Measurements from ENCODE around the gene ZCCHC4. TPM values are rescaled to one million over a fixed set of nuclear protein-coding genes. Genes with fewer than 3 reads are reported as not detected.

ZCCHC4 gene
- 13.7 TPM for polyA plus RNA-seq (2013, experiment 1 of 4)
- 16.7 TPM for polyA plus RNA-seq (2013, experiment 2 of 4)
- 12.2 TPM for polyA plus RNA-seq (2013, experiment 3 of 4)
- 11.9 TPM for polyA plus RNA-seq (2013, experiment 4 of 4)

GRCh38 chr4:25312496-25313200 is at the start of gene ZCCHC4:
Gene ZCCHC4 (plus strand): TSS chr4:25312774. CDS start chr4:25312810, 36 bp downstream.
- Histone ChIP-seq H3K36me3 (ENCODE audit: control insufficient read depth, insufficient read depth, low read length) (no peaks in the 10 kb centered on the region), H3K27ac (ENCODE audit: insufficient read depth, low read depth, low read length, poor library complexity, severe bottlenecking) (peak within 1 kb of the TSS; percentile 76), H3K4me1 (ENCODE audit: control insufficient read depth, insufficient read depth, low read length) (no peaks in the 10 kb centered on the region), H3K4me3 (ENCODE audit: insufficient read depth, low read depth, low read length) (peak within 1 kb of the TSS; percentile 89), H3K27me3 (ENCODE audit: control insufficient read depth, insufficient read depth, low read length, poor library complexity, severe bottlenecking) (no peaks in the 10 kb centered on the region), H3K9me3 (ENCODE audit: control insufficient read depth, low read length) (no peaks in the 10 kb centered on the region)
- WGBS, 2 experiments: 3% methylated on average over 40 of the region's 40 CpGs

DNA sequence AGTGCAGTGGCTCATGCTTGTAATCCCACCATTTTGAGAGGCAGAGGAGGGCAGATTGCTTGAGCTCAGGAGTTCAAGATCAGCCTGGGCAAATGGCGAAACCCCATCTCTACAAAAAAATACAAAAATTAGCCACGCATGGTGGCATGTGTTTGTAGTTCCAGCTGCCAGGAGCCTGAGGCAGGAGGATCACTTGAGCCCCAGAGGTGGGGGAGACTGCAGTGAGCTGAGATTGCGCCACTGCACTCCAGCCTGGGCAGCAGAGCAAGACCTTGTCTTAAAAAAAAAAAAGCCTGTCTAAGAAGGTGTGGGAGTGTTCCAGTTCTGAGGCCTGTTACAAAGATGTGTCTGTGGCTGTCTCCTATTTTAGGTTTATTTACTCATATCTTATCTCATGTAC is 40.7 kb upstream of the ZCCHC4 start:
- Histone ChIP-seq H3K27me3 (ENCODE audit: control insufficient read depth, insufficient read depth, low read length, poor library complexity, severe bottlenecking) (no peaks in the 10 kb centered on the region), H3K4me1 (ENCODE audit: control insufficient read depth, insufficient read depth, low read length) (no peaks in the 10 kb centered on the region), H3K36me3 (ENCODE audit: control insufficient read depth, insufficient read depth, low read length) (no peaks in the 10 kb centered on the region), H3K4me3 (ENCODE audit: insufficient read depth, low read depth, low read length) (no peak overlapping the region), H3K9me3 (ENCODE audit: control insufficient read depth, low read length) (no peaks in the 10 kb centered on the region), H3K27ac (ENCODE audit: insufficient read depth, low read depth, low read length, poor library complexity, severe bottlenecking) (no peak overlapping the region)
- WGBS, 2 experiments: 91 to 93% methylated on average over 3 of the region's 3 CpGs

GRCh38 chr4:25280210-25280609 is 32.4 kb upstream of the ZCCHC4 start:
- Histone ChIP-seq H3K9me3 (ENCODE audit: control insufficient read depth, low read length) (no peaks in the 10 kb centered on the region), H3K36me3 (ENCODE audit: control insufficient read depth, insufficient read depth, low read length) (no peaks in the 10 kb centered on the region), H3K27me3 (ENCODE audit: control insufficient read depth, insufficient read depth, low read length, poor library complexity, severe bottlenecking) (no peaks in the 10 kb centered on the region), H3K4me3 (ENCODE audit: insufficient read depth, low read depth, low read length) (no peak overlapping the region), H3K27ac (ENCODE audit: insufficient read depth, low read depth, low read length, poor library complexity, severe bottlenecking) (no peak overlapping the region), H3K4me1 (ENCODE audit: control insufficient read depth, insufficient read depth, low read length) (no peaks in the 10 kb centered on the region)
- WGBS, 2 experiments: 76 to 77% methylated on average over 3 of the region's 4 CpGs

- no peak overlapping the region for H3K4me3 ChIP-seq (ENCODE audit: insufficient read depth, low read depth, low read length)
- no peaks in the 10 kb centered on the region for H3K36me3 ChIP-seq (ENCODE audit: control insufficient read depth, insufficient read depth, low read length)
- H3K27ac ChIP-seq (ENCODE audit: insufficient read depth, low read depth, low read length, poor library complexity, severe bottlenecking): no peak overlapping the region
- no peaks in the 10 kb centered on the region for H3K9me3 ChIP-seq (ENCODE audit: control insufficient read depth, low read length)
- no peaks in the 10 kb centered on the region for H3K4me1 ChIP-seq (ENCODE audit: control insufficient read depth, insufficient read depth, low read length)
- 91 to 92% methylated on average over 2 to 3 of the region's 3 CpGs for WGBS, 2 experiments
- H3K27me3 ChIP-seq (ENCODE audit: control insufficient read depth, insufficient read depth, low read length, poor library complexity, severe bottlenecking): no peaks in the 10 kb centered on the region
Observed at GRCh38 chr4:25283948-25284347, 28.6 kb upstream of the ZCCHC4 start.

- Histone ChIP-seq H3K36me3 (ENCODE audit: control insufficient read depth, insufficient read depth, low read length) (no peaks in the 10 kb centered on the region), H3K4me1 (ENCODE audit: control insufficient read depth, insufficient read depth, low read length) (no peaks in the 10 kb centered on the region), H3K4me3 (ENCODE audit: insufficient read depth, low read depth, low read length) (no peak overlapping the region), H3K27me3 (ENCODE audit: control insufficient read depth, insufficient read depth, low read length, poor library complexity, severe bottlenecking) (no peaks in the 10 kb centered on the region), H3K9me3 (ENCODE audit: control insufficient read depth, low read length) (no peaks in the 10 kb centered on the region), H3K27ac (ENCODE audit: insufficient read depth, low read depth, low read length, poor library complexity, severe bottlenecking) (no peak overlapping the region)
- WGBS, 2 experiments: 90 to 92% methylated on average over 3 of the region's 3 CpGs
Observed at GRCh38 chr4:25284466-25284865, 28.1 kb upstream of the ZCCHC4 start.

DNA sequence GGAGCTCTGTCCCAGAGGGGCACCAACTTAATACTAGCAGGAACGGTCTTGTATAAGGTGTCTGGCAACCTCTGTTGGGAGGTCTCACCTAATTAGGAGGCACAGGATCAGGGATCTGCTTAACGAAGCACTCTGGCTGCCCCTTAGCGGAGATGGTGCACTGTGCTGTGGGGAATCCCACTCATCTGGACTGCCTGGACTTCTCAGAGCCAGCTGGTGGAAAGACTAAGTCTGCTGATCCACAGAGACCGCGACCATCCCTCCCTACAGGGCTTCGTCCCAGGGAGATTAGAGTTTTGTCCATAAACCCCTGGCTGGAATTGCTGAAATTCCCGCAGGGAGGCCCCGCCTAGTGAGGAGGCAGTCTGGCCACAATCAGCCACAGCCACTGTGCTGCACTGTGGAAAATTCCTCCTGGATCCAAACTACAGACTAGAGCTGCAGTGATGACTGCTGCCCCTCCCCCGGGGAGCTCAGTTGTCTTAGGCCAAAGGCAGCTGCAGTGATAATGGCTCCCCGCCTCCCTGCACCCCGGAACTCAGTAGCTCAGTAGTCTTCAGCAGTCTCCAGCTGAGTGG is 22.0 kb upstream of the ZCCHC4 start:
- Histone ChIP-seq H3K4me1 (ENCODE audit: control insufficient read depth, insufficient read depth, low read length) (no peaks in the 10 kb centered on the region), H3K9me3 (ENCODE audit: control insufficient read depth, low read length) (no peaks in the 10 kb centered on the region), H3K27ac (ENCODE audit: insufficient read depth, low read depth, low read length, poor library complexity, severe bottlenecking) (no peak overlapping the region), H3K36me3 (ENCODE audit: control insufficient read depth, insufficient read depth, low read length) (no peaks in the 10 kb centered on the region), H3K4me3 (ENCODE audit: insufficient read depth, low read depth, low read length) (no peak overlapping the region), H3K27me3 (ENCODE audit: control insufficient read depth, insufficient read depth, low read length, poor library complexity, severe bottlenecking) (no peaks in the 10 kb centered on the region)
- 89 to 94% methylated on average over 11 of the region's 11 CpGs for WGBS, 2 experiments

- WGBS, 2 experiments: 89% methylated on average over 12 of the region's 12 CpGs
- H3K27me3 ChIP-seq (ENCODE audit: control insufficient read depth, insufficient read depth, low read length, poor library complexity, severe bottlenecking): no peaks in the 10 kb centered on the region
- no peaks in the 10 kb centered on the region for H3K4me1 ChIP-seq (ENCODE audit: control insufficient read depth, insufficient read depth, low read length)
- H3K36me3 ChIP-seq (ENCODE audit: control insufficient read depth, insufficient read depth, low read length): no peaks in the 10 kb centered on the region
- H3K9me3 ChIP-seq (ENCODE audit: control insufficient read depth, low read length): no peaks in the 10 kb centered on the region
- H3K27ac ChIP-seq (ENCODE audit: insufficient read depth, low read depth, low read length, poor library complexity, severe bottlenecking): no peak overlapping the region
- no peak overlapping the region for H3K4me3 ChIP-seq (ENCODE audit: insufficient read depth, low read depth, low read length)
Observed at GRCh38 chr4:25291158-25291733, 21.3 kb upstream of the ZCCHC4 start.

- Histone ChIP-seq H3K4me1 (ENCODE audit: control insufficient read depth, insufficient read depth, low read length) (no peaks in the 10 kb centered on the region), H3K27ac (ENCODE audit: insufficient read depth, low read depth, low read length, poor library complexity, severe bottlenecking) (no peak overlapping the region)
- 91 to 93% methylated on average over 3 to 5 of the region's 5 CpGs for WGBS, 2 experiments
Observed at GRCh38 chr4:25297528-25298242, 14.9 kb upstream of the ZCCHC4 start.

DNA sequence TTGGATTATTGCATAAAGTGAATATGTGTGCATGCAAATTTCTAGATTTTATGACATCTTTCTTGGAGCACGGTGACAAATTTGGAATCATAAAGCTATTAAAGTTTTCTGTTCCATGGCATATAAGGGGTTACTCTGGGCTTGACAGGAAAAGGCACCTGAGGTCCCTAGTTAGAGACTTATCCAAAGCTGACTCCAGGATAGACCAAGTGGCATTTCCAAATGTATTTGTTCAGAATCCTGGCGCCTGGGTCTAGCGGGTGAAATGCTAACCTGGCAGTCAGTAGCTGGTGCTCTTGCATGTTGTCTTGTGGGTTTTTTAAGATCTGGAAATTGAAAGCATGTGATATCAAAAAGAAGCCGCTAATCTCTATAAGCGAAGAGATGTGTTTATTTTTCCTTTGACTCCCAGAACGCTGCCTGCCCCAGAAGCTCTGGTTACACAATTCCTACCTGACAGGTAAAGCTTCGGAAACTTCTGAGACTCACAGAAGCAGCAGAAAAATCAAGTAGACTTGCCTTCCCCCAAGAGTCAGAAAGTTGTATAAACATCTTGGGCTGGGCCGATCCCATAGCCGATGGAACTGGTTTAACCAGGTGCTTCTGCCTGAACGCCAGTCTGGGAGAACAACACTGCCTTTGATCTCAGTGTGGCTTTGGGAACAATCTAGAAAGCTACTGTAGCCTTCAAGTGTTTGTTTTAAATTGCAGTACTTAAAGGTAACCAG is 12.9 kb upstream of the ZCCHC4 start:
- Histone ChIP-seq H3K4me3 (ENCODE audit: insufficient read depth, low read depth, low read length) (no peak overlapping the region), H3K36me3 (ENCODE audit: control insufficient read depth, insufficient read depth, low read length) (no peaks in the 10 kb centered on the region), H3K27ac (ENCODE audit: insufficient read depth, low read depth, low read length, poor library complexity, severe bottlenecking) (no peak overlapping the region), H3K27me3 (ENCODE audit: control insufficient read depth, insufficient read depth, low read length, poor library complexity, severe bottlenecking) (no peaks in the 10 kb centered on the region), H3K4me1 (ENCODE audit: control insufficient read depth, insufficient read depth, low read length) (no peaks in the 10 kb centered on the region), H3K9me3 (ENCODE audit: control insufficient read depth, low read length) (no peaks in the 10 kb centered on the region)
- WGBS, 2 experiments: 76 to 77% methylated on average over 10 of the region's 10 CpGs

More at GRCh38 chr4:25297528-25298242, 14.9 kb upstream of the ZCCHC4 start:
- Histone ChIP-seq H3K9me3 (ENCODE audit: control insufficient read depth, low read length) (no peaks in the 10 kb centered on the region), H3K27me3 (ENCODE audit: control insufficient read depth, insufficient read depth, low read length, poor library complexity, severe bottlenecking) (no peaks in the 10 kb centered on the region), H3K36me3 (ENCODE audit: control insufficient read depth, insufficient read depth, low read length) (no peaks in the 10 kb centered on the region), H3K4me3 (ENCODE audit: insufficient read depth, low read depth, low read length) (no peak overlapping the region)
